Peyer's patch (tissue), 4 donors: ENCODE data around the gene CLK2.

Experiments
- CTCF ChIP-seq, 6 experiments: fragments of 450-650 bp in 4 of 6; fragments of 200-600 bp in 2 of 6; sonication (generic) in 1 of 6; IDR thresholded peaks; one replicate each; pipeline ENCODE4 v1.5.1; 2017 to 2019; ENCODE audit warnings: antibody characterized with exemption in 6 of 6, mild to moderate bottlenecking in 3 of 6, moderate library complexity in 1 of 6
- POLR2A ChIP-seq, 2 donors: fragments of 450-650 bp; IDR thresholded peaks; one replicate each; pipeline ENCODE4 v1.5.1; 2017; ENCODE audit warnings: antibody characterized with exemption in 2 of 2, mild to moderate bottlenecking in 2 of 2, moderate library complexity in 2 of 2

GRCh38 chr1:155321639-155322503 is 48.6 kb upstream of the CLK2 start:
- TF ChIP-seq CTCF (IDR thresholded peaks at IDR 0.05): no peak
- TF ChIP-seq POLR2A (IDR thresholded peaks at IDR 0.05): no peak
